Smooth muscle cell of the coronary artery (primary cell): ENCODE measurements around the gene DNAJC22. TPM values are rescaled to one million over a fixed set of nuclear protein-coding genes. Genes with fewer than 3 reads are reported as not detected.

ENCODE experiments used
- total RNA-seq: library from RNA; depleted of rRNA; stranded (reverse); fragments of >200 nt; gene quantifications from 2 replicates; pipeline ENCODE4 v1.2.3, GENCODE V29; 2014; ENCODE audit warnings: low replicate concordance

DNAJC22 gene
- total RNA-seq: under 0.01 and 5.9 TPM in 2 replicates

GRCh38 chr12:49346659-49347310, at the start of gene DNAJC22:
DNAJC22 (plus strand) TSS chr12:49346888; CDS start chr12:49348873, 1,985 bp downstream.

GRCh38 chr12:49322708-49323523, 23.8 kb upstream of the DNAJC22 start, which contains the start of gene TROAP:
TROAP (plus strand) TSS chr12:49323255; CDS start chr12:49323609, 354 bp downstream.

GRCh38 chr12:49336645-49337584, 9.8 kb upstream of the DNAJC22 start, which contains the start of gene C1QL4:
C1QL4 (minus strand) TSS chr12:49337188; CDS start chr12:49336477, 711 bp downstream.

GRCh38 chr12:49367381-49368239, 20.9 kb downstream of the DNAJC22 start, which contains the start of gene SPATS2:
SPATS2 (plus strand) TSS chr12:49367462; CDS start chr12:49461013, 93,551 bp downstream.

Other genes starting within 250 kb of the DNAJC22 start
- 47.4 and 52.5 TPM in 2 replicates for gene LMBR1L, start 236.0 kb upstream of the DNAJC22 start, total RNA-seq
- 873 and 1,458 TPM in 2 replicates for gene TUBA1B, start 215.5 kb upstream of the DNAJC22 start, total RNA-seq
- gene TUBA1A, start 157.8 kb upstream of the DNAJC22 start, total RNA-seq: 464 and 1,003 TPM in 2 replicates
- gene TUBA1C, start 81.8 kb upstream of the DNAJC22 start, total RNA-seq: 104 and 205 TPM in 2 replicates
- gene PRPH, start 51.7 kb upstream of the DNAJC22 start, total RNA-seq: 0.35 and 1.5 TPM in 2 replicates
- gene TROAP, start 23.6 kb upstream of the DNAJC22 start, total RNA-seq: 0.12 and 6.1 TPM in 2 replicates
- 0.45 TPM in 1 of 2 replicates, not detected in the other for gene C1QL4, start 9.7 kb upstream of the DNAJC22 start, total RNA-seq
- gene SPATS2, start 20.6 kb downstream of the DNAJC22 start, total RNA-seq: 14.4 and 48.0 TPM in 2 replicates
- gene KCNH3, start 192.1 kb downstream of the DNAJC22 start, total RNA-seq: 0.23 and 0.30 TPM in 2 replicates
- gene MCRS1, start 221.3 kb downstream of the DNAJC22 start, total RNA-seq: 53.7 and 56.0 TPM in 2 replicates